HTERT RPE-1 (cell line): ENCODE data around the gene RAB6B.

Experiments
- in situ Hi-C: fragments of 300-500 bp; cut with MboI; formaldehyde crosslinking; loops from 4 replicates; pipeline ENCODE4 v1.14.3; 2020; ENCODE audit warnings: low sequenced_read_pairs

Gene RAB6B

GRCh38 chr3:133895208-133896001 is at the start of gene RAB6B:
Gene RAB6B, minus strand, starts transcription at chr3:133895882. Its CDS starts 416 bp downstream, at chr3:133895466.
- in situ Hi-C loops: no loop called here

- in situ Hi-C loops: no loop called here
Observed at GRCh38 chr3:133944641-133945380, 49.1 kb upstream of the RAB6B start.

- in situ Hi-C loops: no loop called here
Observed at GRCh38 chr3:133944181-133944580, 48.5 kb upstream of the RAB6B start.

- in situ Hi-C loops: no loop called here
Observed at GRCh38 chr3:133943639-133944141, 48.0 kb upstream of the RAB6B start.

GRCh38 chr3:133943031-133943535 is 47.4 kb upstream of the RAB6B start:
- in situ Hi-C loops: no loop called here

- in situ Hi-C loops: no loop called here
Observed at GRCh38 chr3:133941415-133941821, 45.7 kb upstream of the RAB6B start.

- in situ Hi-C loops: no loop called here
Observed at GRCh38 chr3:133940536-133940935, 44.9 kb upstream of the RAB6B start.

GRCh38 chr3:133939463-133939835 is 43.8 kb upstream of the RAB6B start:
- in situ Hi-C loops: no loop called here

GRCh38 chr3:133938770-133939462 is 43.2 kb upstream of the RAB6B start:
- in situ Hi-C loops: no loop called here

GRCh38 chr3:133937756-133938601 is 42.3 kb upstream of the RAB6B start:
- in situ Hi-C loops: no loop called here

- in situ Hi-C loops: no loop called here
Observed at GRCh38 chr3:133937061-133937686, 41.5 kb upstream of the RAB6B start.

- in situ Hi-C loops: no loop called here
Observed at GRCh38 chr3:133935843-133936769, 40.4 kb upstream of the RAB6B start.

GRCh38 chr3:133934996-133935842 is 39.5 kb upstream of the RAB6B start:
- in situ Hi-C loops: no loop called here

- in situ Hi-C loops: no loop called here
Observed at GRCh38 chr3:133934073-133934970, 38.6 kb upstream of the RAB6B start.

GRCh38 chr3:133933097-133934024 is 37.7 kb upstream of the RAB6B start:
- in situ Hi-C loops: no loop called here

GRCh38 chr3:133932009-133932408 is 36.3 kb upstream of the RAB6B start:
- in situ Hi-C loops: no loop called here
